ENCODE results near the gene KLF2. TPM values are rescaled to one million over a fixed set of nuclear protein-coding genes. Genes with fewer than 3 reads are reported as not detected.

The KLF2 gene
- total RNA-seq, 3 donors from 2014 or later, result 12.0 to 23.3 (median 21.8) TPM

DNA sequence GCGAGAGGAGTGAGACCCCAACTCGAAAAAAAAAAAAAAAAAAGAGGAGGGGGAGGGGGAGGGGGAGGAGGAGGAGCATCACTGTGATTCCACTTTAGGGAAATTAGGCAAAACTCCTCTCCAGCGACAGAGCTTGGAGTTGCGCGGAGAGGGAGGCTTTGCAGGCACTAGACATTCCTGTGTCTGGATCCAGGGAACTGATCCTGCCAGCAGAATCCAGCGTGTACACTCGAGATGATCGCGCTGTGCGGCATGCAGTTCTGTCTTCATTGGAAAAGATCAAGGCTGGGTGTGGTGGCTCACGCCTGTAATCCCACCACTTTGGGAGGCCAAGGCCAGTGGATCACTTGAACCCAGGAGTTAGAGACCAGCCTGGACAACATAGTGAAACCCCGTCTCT, 29.6 kb upstream of the KLF2 start:
- no peak for DNase-seq (ENCODE audit: low spot score in 2 of 2)
- Histone ChIP-seq H3K27me3 (no peaks in the 10 kb centered on the region), H3K4me3 (no peak overlapping the region), H3K4me1 (no peaks in the 10 kb centered on the region), H3K9me3 (no peaks in the 10 kb centered on the region), H3K27ac (no peak overlapping the region), H3K36me3 (no peaks in the 10 kb centered on the region)
- intact Hi-C loops (cut with DNase I; ENCODE audit: low total_unique reads), result no loop called here
- no peak for TF ChIP-seq POLR2AphosphoS5 (IDR thresholded peaks at IDR 0.05)
- TF ChIP-seq POLR2A (IDR thresholded peaks at IDR 0.05), result no peak
- TF ChIP-seq, protein P1, sequence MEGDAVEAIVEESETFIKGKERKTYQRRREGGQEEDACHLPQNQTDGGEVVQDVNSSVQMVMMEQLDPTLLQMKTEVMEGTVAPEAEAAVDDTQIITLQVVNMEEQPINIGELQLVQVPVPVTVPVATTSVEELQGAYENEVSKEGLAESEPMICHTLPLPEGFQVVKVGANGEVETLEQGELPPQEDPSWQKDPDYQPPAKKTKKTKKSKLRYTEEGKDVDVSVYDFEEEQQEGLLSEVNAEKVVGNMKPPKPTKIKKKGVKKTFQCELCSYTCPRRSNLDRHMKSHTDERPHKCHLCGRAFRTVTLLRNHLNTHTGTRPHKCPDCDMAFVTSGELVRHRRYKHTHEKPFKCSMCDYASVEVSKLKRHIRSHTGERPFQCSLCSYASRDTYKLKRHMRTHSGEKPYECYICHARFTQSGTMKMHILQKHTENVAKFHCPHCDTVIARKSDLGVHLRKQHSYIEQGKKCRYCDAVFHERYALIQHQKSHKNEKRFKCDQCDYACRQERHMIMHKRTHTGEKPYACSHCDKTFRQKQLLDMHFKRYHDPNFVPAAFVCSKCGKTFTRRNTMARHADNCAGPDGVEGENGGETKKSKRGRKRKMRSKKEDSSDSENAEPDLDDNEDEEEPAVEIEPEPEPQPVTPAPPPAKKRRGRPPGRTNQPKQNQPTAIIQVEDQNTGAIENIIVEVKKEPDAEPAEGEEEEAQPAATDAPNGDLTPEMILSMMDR (IDR thresholded peaks at IDR 0.05), result no peak

DNA sequence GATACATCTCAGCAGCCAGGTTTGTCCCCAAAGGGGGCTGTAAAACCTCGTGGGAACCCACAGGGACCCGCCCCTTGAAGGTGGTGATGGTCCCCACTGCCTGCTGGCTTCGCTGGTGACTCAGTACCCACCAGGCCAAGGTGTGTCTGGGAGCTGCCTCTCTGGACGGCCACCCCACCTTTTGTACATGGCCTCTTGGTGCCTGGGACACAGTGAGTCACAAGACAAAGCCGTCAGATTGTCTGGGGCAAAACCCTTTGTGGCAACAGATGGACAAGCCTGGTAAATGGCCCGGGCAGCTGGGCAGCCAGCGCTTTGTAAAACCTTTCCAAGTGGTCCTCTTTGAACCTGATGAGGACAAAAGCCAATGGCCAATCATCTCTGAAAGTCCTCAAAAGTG, 27.9 kb upstream of the KLF2 start:
- no peaks in the 10 kb centered on the region for H3K27me3 ChIP-seq
- no peak overlapping the region for H3K4me3 ChIP-seq
- H3K9me3 ChIP-seq, result no peaks in the 10 kb centered on the region
- TF ChIP-seq, protein P1 (IDR thresholded peaks at IDR 0.05), result no peak
- TF ChIP-seq POLR2AphosphoS5 (IDR thresholded peaks at IDR 0.05), result no peak
- no peak for TF ChIP-seq POLR2A (IDR thresholded peaks at IDR 0.05)
- H3K27ac ChIP-seq, result no peak overlapping the region
- H3K4me1 ChIP-seq, result no peaks in the 10 kb centered on the region
- no peak for DNase-seq (ENCODE audit: low spot score in 2 of 2)
- intact Hi-C loops (cut with DNase I; ENCODE audit: low total_unique reads), result no loop called here
- no peaks in the 10 kb centered on the region for H3K36me3 ChIP-seq

DNA sequence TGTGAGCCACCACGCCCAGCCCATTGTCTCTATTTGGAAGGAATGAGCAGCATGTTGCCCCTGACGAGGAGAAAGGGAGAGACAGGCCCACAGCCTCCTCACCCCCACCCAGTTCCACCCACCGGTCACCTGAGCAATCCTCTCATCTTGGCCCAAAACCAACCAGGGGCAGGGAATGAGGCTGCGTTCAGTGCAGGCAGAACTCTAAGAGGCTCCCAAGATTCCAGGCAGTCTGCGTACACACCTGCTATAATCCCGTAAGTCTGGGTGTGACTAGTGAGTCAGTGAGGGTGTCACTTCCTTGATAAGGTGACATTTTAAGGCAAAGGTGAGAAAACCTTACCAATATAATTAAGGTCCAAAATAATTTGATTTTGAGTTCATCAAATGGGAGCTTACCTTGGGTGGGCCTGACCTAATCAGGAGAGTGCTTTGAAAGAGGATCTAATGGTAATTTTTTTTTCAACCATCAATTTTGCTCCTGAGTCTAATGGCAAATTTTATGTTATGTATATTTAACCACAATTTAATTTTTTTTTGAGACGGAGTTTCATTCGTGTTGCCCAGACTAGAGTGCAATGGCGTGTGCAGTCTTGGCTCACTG, 26.9 kb upstream of the KLF2 start:
- intact Hi-C loops (cut with DNase I; ENCODE audit: low total_unique reads), result no loop called here
- DNase-seq (ENCODE audit: low spot score in 2 of 2), result no peak
- no peak overlapping the region for H3K27ac ChIP-seq

DNA sequence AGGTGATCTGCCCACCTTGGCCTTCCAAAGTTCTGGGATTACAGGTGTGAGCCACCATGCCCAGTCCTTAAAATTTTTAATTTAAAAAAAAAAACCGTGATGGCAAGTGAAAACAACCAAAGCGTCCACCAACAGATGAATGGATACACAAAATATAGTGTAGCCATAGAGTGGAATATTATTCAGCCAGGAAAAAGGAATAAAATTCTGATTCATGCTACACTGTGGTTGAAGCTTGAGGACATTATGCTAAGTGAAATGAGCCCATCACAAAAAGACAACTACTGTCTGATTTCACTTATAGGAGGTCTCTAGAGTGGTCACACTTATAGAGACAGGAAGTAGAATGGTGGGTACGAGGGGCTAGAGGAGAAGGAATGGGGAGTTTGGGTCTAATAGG, 26.3 kb upstream of the KLF2 start:
- Histone ChIP-seq H3K4me3 (no peak overlapping the region), H3K27ac (no peak overlapping the region), H3K27me3 (no peaks in the 10 kb centered on the region), H3K9me3 (no peaks in the 10 kb centered on the region), H3K36me3 (no peaks in the 10 kb centered on the region), H3K4me1 (no peaks in the 10 kb centered on the region)
- TF ChIP-seq, protein P1 (IDR thresholded peaks at IDR 0.05), result no peak
- no peak for TF ChIP-seq POLR2AphosphoS5 (IDR thresholded peaks at IDR 0.05)
- no peak for TF ChIP-seq POLR2A (IDR thresholded peaks at IDR 0.05)
- intact Hi-C loops (cut with DNase I; ENCODE audit: low total_unique reads), result no loop called here
- no peak for DNase-seq (ENCODE audit: low spot score in 2 of 2)

More for the DNA sequence above, 26.9 kb upstream of the KLF2 start:
- Histone ChIP-seq H3K4me3 (no peak overlapping the region), H3K27me3 (no peaks in the 10 kb centered on the region), H3K36me3 (no peaks in the 10 kb centered on the region), H3K9me3 (no peaks in the 10 kb centered on the region), H3K4me1 (no peaks in the 10 kb centered on the region)
- TF ChIP-seq POLR2AphosphoS5 (IDR thresholded peaks at IDR 0.05) (no peak), POLR2A (IDR thresholded peaks at IDR 0.05) (no peak)
- TF ChIP-seq, protein P1 (IDR thresholded peaks at IDR 0.05), result no peak

DNA sequence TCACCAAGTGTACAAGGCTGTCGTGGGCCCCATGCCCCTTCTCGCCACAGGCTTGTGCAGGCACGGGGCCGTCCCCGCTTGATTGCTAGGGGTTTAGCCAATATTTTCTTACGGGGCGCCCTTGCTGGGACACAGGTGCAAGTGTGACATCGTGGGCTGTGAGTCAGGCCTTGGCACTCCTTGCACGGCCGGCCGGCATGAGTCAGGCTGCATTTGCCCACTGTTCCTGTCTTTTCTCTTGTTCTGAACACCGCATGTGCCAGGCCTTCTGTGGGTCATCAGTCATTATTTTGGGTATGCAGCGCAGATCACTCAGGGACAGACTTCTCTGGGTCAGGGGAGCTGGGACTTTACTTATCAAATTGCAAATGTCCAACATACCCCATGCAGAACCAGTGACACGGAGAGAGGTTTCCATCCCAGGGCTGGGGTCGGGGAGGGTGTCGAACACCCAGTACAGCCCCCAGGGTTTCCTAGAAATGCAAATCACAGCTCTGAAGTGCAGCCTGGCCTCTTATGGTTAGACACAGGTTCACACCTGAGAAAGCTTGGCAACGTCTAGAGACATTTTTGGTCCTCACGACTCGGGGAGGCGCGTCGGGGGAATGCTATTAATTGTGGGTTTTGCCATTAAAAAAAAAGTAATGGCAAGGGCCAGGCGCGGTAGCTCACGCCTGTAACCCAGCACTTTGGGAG, 22.5 kb upstream of the KLF2 start:
- TF ChIP-seq POLR2A (IDR thresholded peaks at IDR 0.05) (no peak), POLR2AphosphoS5 (IDR thresholded peaks at IDR 0.05) (no peak)
- TF ChIP-seq, protein P1 (IDR thresholded peaks at IDR 0.05), result no peak
- intact Hi-C loops (cut with DNase I; ENCODE audit: low total_unique reads), result no loop called here
- Histone ChIP-seq H3K4me1 (no peaks in the 10 kb centered on the region), H3K36me3 (no peaks in the 10 kb centered on the region), H3K27me3 (no peaks in the 10 kb centered on the region), H3K9me3 (no peaks in the 10 kb centered on the region), H3K4me3 (no peak overlapping the region), H3K27ac (no peak overlapping the region)
- no peak for DNase-seq (ENCODE audit: low spot score in 2 of 2)
